Activated CD8-positive, alpha-beta T cell treated with anti-CD3 and anti-CD28 coated beads, Interleukin-2, amount 10 ng/mL, durations not matched to agents 7 days and 5 days (primary cell): ENCODE data around the gene MOV10. TPM values are rescaled to one million over a fixed set of nuclear protein-coding genes. Genes with fewer than 3 reads are reported as not detected.

Experiments
- ATAC-seq: fragments of 150-1000 bp; cut with Tn5 transposase; one replicate; pipeline ENCODE4 v1.10.0; 2021; ENCODE audit warnings: moderate library complexity
- CTCF ChIA-PET: fragments of 350-600 bp; sonication (Branson Sonifier 250); formaldehyde crosslinking; loops from one replicate; lab custom pipeline; 2021; ENCODE audit warnings: antibody characterized with exemption; lab: Charles Lee
- POLR2A ChIA-PET: fragments of 350-600 bp; sonication (Branson Sonifier 250); formaldehyde crosslinking; loops from one replicate; lab custom pipeline; 2021; ENCODE audit warnings: antibody characterized with exemption; lab: Charles Lee
- DNase-seq: peaks from one replicate; pipeline ENCODE4 v3.0.0-alpha.2; 2020
- H3K27ac Mint-ChIP-seq: one replicate; pipeline ENCODE4 v1.8.0; 2021; ENCODE audit warnings: mild to moderate bottlenecking, mixed read lengths
- H3K27me3 Mint-ChIP-seq: one replicate; pipeline ENCODE4 v1.8.0; 2021; ENCODE audit warnings: low read depth, mixed read lengths
- H3K36me3 Mint-ChIP-seq: one replicate; pipeline ENCODE4 v1.8.0; 2021; ENCODE audit warnings: low read depth, mixed read lengths
- H3K4me1 Mint-ChIP-seq: one replicate; pipeline ENCODE4 v1.8.0; 2021; ENCODE audit warnings: low read depth, mixed read lengths
- H3K4me3 Mint-ChIP-seq: one replicate; pipeline ENCODE4 v1.8.0; 2021; ENCODE audit warnings: mild to moderate bottlenecking, mixed read lengths
- H3K9me3 Mint-ChIP-seq: one replicate; pipeline ENCODE4 v1.8.0; 2022; ENCODE audit warnings: mixed read lengths; ENCODE audit not compliant: insufficient read depth
- total RNA-seq, 2 experiments: library from RNA; stranded (reverse); gene quantifications; one replicate each; pipeline ENCODE4 v1.2.3, GENCODE V29; 2021

The MOV10 gene
- total RNA-seq = 100 to 1,000 TPM; 120 TPM

DNA sequence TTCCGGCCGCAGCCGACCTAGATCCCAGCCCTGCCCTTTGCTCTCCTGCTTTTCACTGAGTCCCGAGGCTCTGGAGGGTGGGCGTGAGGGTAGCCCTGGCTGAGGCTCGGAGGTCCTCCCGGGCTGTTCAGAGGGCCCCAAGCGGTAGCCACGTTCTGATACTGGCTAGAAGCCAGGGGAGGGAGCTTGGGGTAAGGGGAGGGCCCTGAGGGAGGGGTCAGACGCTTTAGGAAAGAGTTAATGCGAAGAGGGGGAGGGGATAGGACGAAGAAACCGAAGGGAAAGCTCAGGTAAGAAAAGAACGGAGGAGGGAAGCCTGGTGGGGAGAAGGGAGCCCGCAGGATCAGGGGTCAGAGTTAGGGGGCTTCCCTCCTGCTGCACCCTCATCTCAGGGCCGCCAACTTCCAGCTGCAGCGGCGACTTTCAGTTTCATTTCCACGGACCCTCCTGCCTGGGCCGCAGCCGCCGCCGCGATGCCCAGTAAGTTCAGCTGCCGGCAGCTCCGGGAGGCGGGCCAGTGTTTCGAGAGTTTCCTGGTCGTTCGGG is at the start of gene MOV10:
MOV10 (plus strand) TSS at position 220 of the 546 bp plus-strand sequence; CDS start at position 474, 254 bp downstream.
- Mint-ChIP-seq H3K27me3 (no peaks in the 10 kb centered on the region), H3K9me3 (no peaks in the 10 kb centered on the region), H3K4me3 (peak within 1 kb of the TSS; percentile 95), H3K27ac (peak within 1 kb of the TSS; percentile 97), H3K36me3 (peaks cover 64% of the 10 kb centered on the region), H3K4me1 (peaks cover 47% of the 10 kb centered on the region)
- ATAC-seq (peak; percentile 77), DNase-seq (peak; percentile 75)
- POLR2A ChIA-PET = interaction anchor here (0.6 to 4.6 kb wide), 19 partner anchors 9 to 173 kb away, joined by 3 to 46 read pairs (median 5); partner anchors contain the start of genes CAPZA1 and ST7L
- CTCF ChIA-PET = interaction anchor here (0.8 to 4.3 kb wide), 11 partner anchors 21 to 173 kb away, joined by 3 to 19 read pairs (median 5); partner anchors contain the start of gene PPM1J

DNA sequence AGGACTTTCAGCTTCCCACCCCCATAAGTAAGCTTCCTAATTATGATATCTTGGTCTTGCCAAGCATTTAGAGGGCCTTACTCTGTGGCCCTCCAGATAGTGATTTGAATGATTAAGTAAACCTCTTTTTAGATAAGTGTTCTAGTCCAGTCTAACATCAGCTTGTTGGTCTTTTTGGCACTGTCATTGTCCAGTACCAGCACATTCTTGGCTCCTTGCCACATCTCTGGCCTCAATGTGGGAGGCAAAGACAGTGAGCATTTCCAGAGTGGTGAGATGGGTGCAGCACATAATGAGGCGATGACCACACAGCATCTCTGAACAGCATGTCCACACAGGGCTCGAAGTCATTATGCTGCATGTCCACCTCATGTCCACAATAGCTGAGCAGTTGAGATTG is 48.8 kb upstream of the MOV10 start:
- no peaks in the 10 kb centered on the region for H3K27me3 Mint-ChIP-seq
- no peak overlapping the region for H3K4me3 Mint-ChIP-seq
- ChIA-PET POLR2A (interaction anchor here (1.0 to 1.1 kb wide), 2 partner anchors 15 to 30 kb away, joined by 3 to 4 read pairs; no protein-coding TSS in a partner anchor), CTCF (no interaction called here)
- no peaks in the 10 kb centered on the region for H3K9me3 Mint-ChIP-seq
- peaks cover 69% of the 10 kb centered on the region for H3K4me1 Mint-ChIP-seq
- H3K36me3 Mint-ChIP-seq = peaks cover 71% of the 10 kb centered on the region
- ATAC-seq = no peak
- H3K27ac Mint-ChIP-seq = peak overlapping the region; percentile 50
- no peak for DNase-seq

GRCh38 chr1:112626193-112626592 is 48.3 kb upstream of the MOV10 start:
- ATAC-seq (no peak), DNase-seq (no peak)
- ChIA-PET POLR2A (interaction anchor here (0.7 to 1.1 kb wide), 3 partner anchors 15 to 49 kb away, joined by 3 to 4 read pairs (median 3); no protein-coding TSS in a partner anchor), CTCF (no interaction called here)
- Mint-ChIP-seq H3K27me3 (no peaks in the 10 kb centered on the region), H3K27ac (no peak overlapping the region), H3K36me3 (peaks cover 71% of the 10 kb centered on the region), H3K9me3 (no peaks in the 10 kb centered on the region), H3K4me3 (no peak overlapping the region), H3K4me1 (peaks cover 70% of the 10 kb centered on the region)

- Mint-ChIP-seq H3K4me3 (no peak overlapping the region), H3K36me3 (peaks cover 73% of the 10 kb centered on the region), H3K9me3 (no peaks in the 10 kb centered on the region), H3K4me1 (peaks cover 73% of the 10 kb centered on the region), H3K27me3 (no peaks in the 10 kb centered on the region), H3K27ac (no peak overlapping the region)
- no peak for DNase-seq
- CTCF ChIA-PET = no interaction called here
- no peak for ATAC-seq
- POLR2A ChIA-PET = no interaction called here
Measured at GRCh38 chr1:112626887-112627286, 47.6 kb upstream of the MOV10 start.

- H3K27me3 Mint-ChIP-seq = no peaks in the 10 kb centered on the region
- H3K27ac Mint-ChIP-seq = no peak overlapping the region
- ChIA-PET CTCF (no interaction called here), POLR2A (interaction anchor here (1.0 kb wide), 1 partner anchor 11 kb away, joined by 3 read pairs; no protein-coding TSS in a partner anchor)
- H3K36me3 Mint-ChIP-seq = peaks cover 72% of the 10 kb centered on the region
- no peak overlapping the region for H3K4me3 Mint-ChIP-seq
- no peaks in the 10 kb centered on the region for H3K9me3 Mint-ChIP-seq
- H3K4me1 Mint-ChIP-seq = peaks cover 74% of the 10 kb centered on the region
- ATAC-seq (no peak), DNase-seq (no peak)
Measured at GRCh38 chr1:112628516-112628915, 45.9 kb upstream of the MOV10 start.

DNA sequence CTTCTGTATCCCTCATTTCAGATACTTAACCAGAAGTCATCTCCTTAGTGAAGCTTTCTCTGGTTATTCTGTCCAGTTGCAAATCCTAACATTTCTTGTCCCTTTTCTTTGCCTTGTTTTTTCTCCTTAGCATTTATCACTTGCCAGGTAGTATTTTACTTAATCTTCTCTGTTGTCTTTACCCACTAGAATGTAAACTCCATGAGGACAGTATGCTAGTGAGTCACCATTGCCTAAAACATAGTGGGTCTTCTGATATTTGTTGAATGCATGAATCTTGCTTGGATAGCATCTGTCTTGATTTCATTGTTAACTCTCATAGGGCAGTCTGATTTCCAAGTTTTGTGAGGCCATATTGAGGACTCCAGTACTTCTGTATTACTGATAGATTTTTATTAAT is 45.2 kb upstream of the MOV10 start:
- H3K9me3 Mint-ChIP-seq = no peaks in the 10 kb centered on the region
- H3K27me3 Mint-ChIP-seq = no peaks in the 10 kb centered on the region
- no peak overlapping the region for H3K4me3 Mint-ChIP-seq
- CTCF ChIA-PET = interaction anchor here (1.4 kb wide), 1 partner anchor 45 kb away, joined by 5 read pairs; the partner anchor contains the start of gene MOV10
- peaks cover 73% of the 10 kb centered on the region for H3K36me3 Mint-ChIP-seq
- POLR2A ChIA-PET = interaction anchor here (1.0 to 2.5 kb wide), 2 partner anchors 10 to 11 kb away, joined by 3 to 7 read pairs; partner anchors contain the start of genes CAPZA1 and ST7L
- peaks cover 78% of the 10 kb centered on the region for H3K4me1 Mint-ChIP-seq
- DNase-seq = no peak
- no peak for ATAC-seq
- H3K27ac Mint-ChIP-seq = no peak overlapping the region

- Mint-ChIP-seq H3K27me3 (no peaks in the 10 kb centered on the region), H3K27ac (no peak overlapping the region), H3K9me3 (no peaks in the 10 kb centered on the region), H3K36me3 (peaks cover 48% of the 10 kb centered on the region), H3K4me1 (peaks cover 64% of the 10 kb centered on the region), H3K4me3 (no peak overlapping the region)
- DNase-seq (no peak), ATAC-seq (no peak)
- ChIA-PET POLR2A (interaction anchor here (1.2 kb wide), 1 partner anchor 15 kb away, joined by 5 read pairs; no protein-coding TSS in a partner anchor), CTCF (no interaction called here)
Measured at GRCh38 chr1:112633628-112634027, 40.8 kb upstream of the MOV10 start.

DNA sequence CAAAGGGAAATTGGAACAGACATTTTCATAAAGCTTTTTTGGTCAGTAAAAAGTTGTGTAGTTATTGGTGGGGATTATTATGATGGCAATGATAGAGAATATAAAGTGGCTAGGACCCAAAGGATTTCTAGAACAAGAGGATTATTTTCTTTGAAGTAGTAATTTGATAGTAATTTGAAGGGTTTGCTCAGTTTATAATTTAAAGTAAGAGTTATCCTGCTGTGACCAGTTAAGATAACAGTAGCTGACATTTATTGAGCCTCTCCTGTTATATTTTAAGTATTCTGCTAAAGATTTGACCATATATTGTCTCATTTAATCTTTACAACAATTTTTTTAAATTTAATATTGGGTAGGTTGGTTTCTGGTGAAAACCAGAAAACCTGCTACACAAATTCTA is 40.1 kb upstream of the MOV10 start:
- H3K4me1 Mint-ChIP-seq = peaks cover 63% of the 10 kb centered on the region
- no peak overlapping the region for H3K27ac Mint-ChIP-seq
- DNase-seq (no peak), ATAC-seq (no peak)
- H3K36me3 Mint-ChIP-seq = peaks cover 46% of the 10 kb centered on the region
- ChIA-PET CTCF (no interaction called here), POLR2A (interaction anchor here (1.2 kb wide), 1 partner anchor 16 kb away, joined by 5 read pairs; no protein-coding TSS in a partner anchor)
- H3K4me3 Mint-ChIP-seq = no peak overlapping the region
- no peaks in the 10 kb centered on the region for H3K9me3 Mint-ChIP-seq
- H3K27me3 Mint-ChIP-seq = no peaks in the 10 kb centered on the region

- ChIA-PET CTCF (interaction anchor here (0.8 to 1.4 kb wide), 5 partner anchors 11 to 134 kb away, joined by 3 to 5 read pairs (median 4); partner anchors contain the start of gene MOV10), POLR2A (interaction anchor here (1.0 to 3.1 kb wide), 4 partner anchors 9 to 61 kb away, joined by 3 to 13 read pairs (median 4); partner anchors contain the start of genes MOV10 and ST7L)
- Mint-ChIP-seq H3K4me3 (no peak overlapping the region), H3K4me1 (peaks cover 53% of the 10 kb centered on the region), H3K36me3 (peaks cover 34% of the 10 kb centered on the region), H3K27ac (no peak overlapping the region), H3K9me3 (no peaks in the 10 kb centered on the region), H3K27me3 (no peaks in the 10 kb centered on the region)
- no peak for DNase-seq
- no peak for ATAC-seq
Measured at GRCh38 chr1:112636056-112636455, 38.4 kb upstream of the MOV10 start.

GRCh38 chr1:112636597-112637253 is 37.7 kb upstream of the MOV10 start:
- CTCF ChIA-PET = interaction anchor here (0.8 to 1.6 kb wide), 6 partner anchors 11 to 157 kb away, joined by 3 to 5 read pairs (median 4); partner anchors contain the start of gene MOV10
- H3K9me3 Mint-ChIP-seq = no peaks in the 10 kb centered on the region
- H3K36me3 Mint-ChIP-seq = peaks cover 29% of the 10 kb centered on the region
- H3K27ac Mint-ChIP-seq = no peak overlapping the region
- no peaks in the 10 kb centered on the region for H3K27me3 Mint-ChIP-seq
- POLR2A ChIA-PET = interaction anchor here (1.0 to 3.1 kb wide), 3 partner anchors 9 to 61 kb away, joined by 3 to 13 read pairs (median 4); partner anchors contain the start of gene MOV10
- ATAC-seq = peak; percentile 30
- DNase-seq = no peak
- no peak overlapping the region for H3K4me3 Mint-ChIP-seq
- H3K4me1 Mint-ChIP-seq = peaks cover 47% of the 10 kb centered on the region

DNA sequence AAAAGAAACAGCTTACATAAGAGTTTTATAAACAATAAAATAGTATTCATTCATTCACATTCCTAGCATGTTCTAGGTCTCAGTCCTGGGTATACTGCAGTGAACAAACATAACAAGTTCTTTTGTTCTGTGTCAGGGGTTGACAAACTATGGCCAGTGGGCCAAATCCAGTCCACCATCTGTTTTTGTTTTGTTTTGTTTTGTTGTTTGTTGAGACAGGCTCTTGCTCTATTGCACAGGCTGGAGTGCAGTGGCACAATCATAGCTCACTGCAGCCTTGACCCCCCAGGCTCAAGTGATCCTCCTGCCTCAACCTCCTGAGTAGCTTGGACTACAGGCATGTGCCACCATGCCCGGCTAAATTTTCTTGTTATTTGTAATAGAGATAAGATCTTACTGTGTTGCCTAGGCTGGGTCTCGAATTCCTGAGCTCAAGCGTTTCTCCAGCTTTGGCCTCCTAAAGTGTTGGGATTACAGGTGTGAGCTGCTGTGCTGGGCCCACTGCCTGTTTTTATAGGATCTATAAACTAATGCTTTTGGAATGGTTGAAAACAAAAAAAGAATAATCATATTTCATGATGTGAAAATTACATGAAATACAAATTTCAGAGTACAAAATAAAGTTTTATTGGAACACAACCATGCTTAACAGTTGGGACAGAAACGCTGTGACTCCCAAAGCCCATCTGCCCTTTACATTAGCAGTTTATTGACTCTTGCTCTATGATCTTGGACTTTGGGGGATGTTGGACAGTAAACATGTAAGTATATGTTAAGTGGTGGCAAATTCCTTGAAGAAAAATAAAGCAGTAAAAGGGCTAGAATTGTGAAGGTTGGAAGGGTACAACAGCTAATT is 37.0 kb upstream of the MOV10 start:
- DNase-seq (no peak), ATAC-seq (no peak)
- H3K4me3 Mint-ChIP-seq = no peak overlapping the region
- H3K36me3 Mint-ChIP-seq = peaks cover 29% of the 10 kb centered on the region
- no peaks in the 10 kb centered on the region for H3K9me3 Mint-ChIP-seq
- H3K4me1 Mint-ChIP-seq = peaks cover 42% of the 10 kb centered on the region
- H3K27me3 Mint-ChIP-seq = no peaks in the 10 kb centered on the region
- H3K27ac Mint-ChIP-seq = no peak overlapping the region
- ChIA-PET POLR2A (interaction anchor here (1.6 to 3.1 kb wide), 2 partner anchors 8 to 37 kb away, joined by 4 to 13 read pairs; partner anchors contain the start of gene MOV10), CTCF (interaction anchor here (0.8 to 1.6 kb wide), 5 partner anchors 12 to 158 kb away, joined by 3 to 5 read pairs (median 4); partner anchors contain the start of gene MOV10)
